K562 (cell line): ENCODE data around the gene NELFE. TPM values are rescaled to one million over a fixed set of nuclear protein-coding genes. Genes with fewer than 3 reads are reported as not detected.

Source experiments
- BRF1 ChIP-seq: IDR thresholded peaks from 3 replicates; pipeline ENCODE4 v1.6.1; 2011; ENCODE audit warnings: borderline replicate concordance, mild to moderate bottlenecking; ENCODE audit not compliant: insufficient read length; ENCODE audit errors: extremely low read depth
- CBX5 ChIP-seq: IDR thresholded peaks from 2 replicates; pipeline ENCODE4 v1.6.1; 2014; ENCODE audit warnings: low read depth, borderline replicate concordance
- CREM ChIP-seq: IDR thresholded peaks from 2 replicates; pipeline ENCODE4 v1.6.1; 2014; ENCODE audit warnings: antibody characterized with exemption, low read depth
- ID3 ChIP-seq, 2 experiments: fragments of 250-450 bp in 1 of 2; fragments of 450-650 bp in 1 of 2; sonication (Bioruptor Pico) in 1 of 2; IDR thresholded peaks; 2 replicates each; pipeline versions ENCODE4 v1.6.1 to v1.8.0; 2016 to 2021; ENCODE audit warnings: mild to moderate bottlenecking in 2 of 2, moderate library complexity in 2 of 2, missing compliant biosample characterization in 1 of 2, missing genetic modification characterization in 1 of 2
- MLLT1 ChIP-seq, 2 experiments: fragments of 450-650 bp; IDR thresholded peaks; 2 replicates each; pipeline ENCODE4 v1.6.1; 2016
- MTA1 ChIP-seq: fragments of 450-650 bp; IDR thresholded peaks from 2 replicates; pipeline ENCODE4 v1.6.1; 2017; ENCODE audit warnings: borderline replicate concordance
- NFE2 ChIP-seq: IDR thresholded peaks from 2 replicates; pipeline ENCODE4 v1.6.1; 2014; ENCODE audit warnings: antibody characterized with exemption, low read depth
- NR2F6 ChIP-seq: fragments of 450-650 bp; formaldehyde crosslinking; IDR thresholded peaks from 2 replicates; pipeline ENCODE4 v1.4.0; 2020; ENCODE audit warnings: mild to moderate bottlenecking
- RFX5 ChIP-seq: IDR thresholded peaks from 2 replicates; pipeline ENCODE4 v1.6.1; 2011; ENCODE audit warnings: low read depth, mild to moderate bottlenecking, improper control_type of control experiment, low read length
- THRAP3 ChIP-seq: fragments of 450-650 bp; IDR thresholded peaks from 2 replicates; pipeline ENCODE4 v1.6.1; 2016; ENCODE audit warnings: mild to moderate bottlenecking, inconsistent platforms, borderline replicate concordance
- ZBTB33 ChIP-seq: sonication (generic); formaldehyde crosslinking; IDR thresholded peaks from 2 replicates; pipeline ENCODE4 v1.8.1; 2023; ENCODE audit warnings: mild to moderate bottlenecking, missing genetic modification reagents
- ZBTB49 ChIP-seq: sonication (generic); formaldehyde crosslinking; IDR thresholded peaks from 2 replicates; pipeline ENCODE4 v1.8.0; 2022; ENCODE audit warnings: missing genetic modification reagents, mild to moderate bottlenecking, borderline replicate concordance
- ZMIZ1 ChIP-seq, 2 experiments: fragments of 150-350 bp in 1 of 2; IDR thresholded peaks; 2 replicates each; pipeline ENCODE4 v1.6.1; 2012 to 2016; ENCODE audit warnings: low read depth in 2 of 2, low read length in 2 of 2, mild to moderate bottlenecking in 1 of 2, moderate library complexity in 1 of 2
- ZNF512 ChIP-seq: IDR thresholded peaks from 2 replicates; pipeline ENCODE4 v1.6.1; 2016; ENCODE audit warnings: missing genetic modification characterization, missing compliant biosample characterization
- ZSCAN29 ChIP-seq: fragments of 450-650 bp; IDR thresholded peaks from 2 replicates; pipeline ENCODE4 v1.6.1; 2017
- polyA plus RNA-seq, 8 experiments: library from polyadenylated mRNA; depleted of rRNA in 4 of 8; stranded (reverse) in 5 of 8; unstranded in 3 of 8; fragments of >200 nt; fragmentation: Nextera tagmentation in 2 of 8; fragmentation: Illumina TruSeq in 1 of 8; extraction: Ambion mirVana in 2 of 8; extraction: Trizol in 1 of 8; gene quantifications; 2 replicates each; pipeline versions ENCODE4 v1.2.1 to v1.2.3, GENCODE V29; 2011 to 2014; ENCODE audit warnings: inconsistent platforms in 1 of 8, missing spikeins in 1 of 8
- total RNA-seq, 7 experiments: library from RNA; depleted of rRNA in 6 of 7; stranded (reverse); fragments of >200 nt in 6 of 7; fragmentation: Illumina TruSeq in 2 of 7; extraction: Trizol in 2 of 7; gene quantifications; 2 replicates each; pipeline versions ENCODE4 v1.2.1 to v1.2.3, GENCODE V29; 2011 to 2021; ENCODE audit warnings: low replicate concordance in 1 of 7

Gene NELFE
- total and polyA plus RNA-seq, 9 of the 15 experiments (the other 6 are each of a cell fraction or from before 2014, with no cell fraction given) = 15.2 to 157 (median 91.5) TPM

- peak; percentile 11; the same call in 1 of the 2 replicates for TF ChIP-seq NR2F6 (CRISPR knock-in tag)
- no peak for TF ChIP-seq ID3 (CRISPR knock-in tag; IDR thresholded peaks at IDR 0.05)
- TF ChIP-seq ID3 (tag; IDR thresholded peaks at IDR 0.05) = no peak; the same call in none of the 2 replicates
- no peak; the same call in 1 of the 2 replicates for TF ChIP-seq CREM
- peak; percentile 28 to 74; a peak in 2 of 4 replicates for TF ChIP-seq MLLT1 (IDR thresholded peaks at IDR 0.05)
- peak; percentile 86 for TF ChIP-seq THRAP3
- no peak for TF ChIP-seq CBX5
- TF ChIP-seq MTA1 = 0 out of 2 replicates have a peak, but pooled peaks have one; percentile 43
- no peak for TF ChIP-seq RFX5
- 0 out of 2 replicates have a peak, but pooled peaks have one; percentile 31 for TF ChIP-seq ZBTB33 (CRISPR knock-in tag)
- no peak for TF ChIP-seq ZNF512 (tag)
- no peak for TF ChIP-seq BRF1
- no peak for TF ChIP-seq NFE2
- no peak for TF ChIP-seq ZMIZ1 (IDR thresholded peaks at IDR 0.05; ENCODE audit: low read depth in 2 of 2, low read length in 2 of 2)
- TF ChIP-seq ZSCAN29 = no peak
- TF ChIP-seq ZBTB49 (CRISPR knock-in tag) = no peak
Observed at GRCh38 chr6:31972709-31973350, 14.1 kb upstream of the NELFE start (continued).
